Erythroblast (primary cell): ENCODE results near the gene NLN.

Experiments used
- GATA1 ChIP-seq: IDR thresholded peaks from 2 replicates; pipeline ENCODE4 v1.6.1; 2011; ENCODE audit warnings: low read depth, mild to moderate bottlenecking, control low read depth, low read length, moderate library complexity
- POLR2A ChIP-seq: IDR thresholded peaks from 2 replicates; pipeline ENCODE4 v1.6.1; 2011; ENCODE audit warnings: mild to moderate bottlenecking, low read length

GRCh38 chr5:65803699-65804391, 81.8 kb downstream of the NLN start:
- TF ChIP-seq POLR2A (no peak), GATA1 (no peak)
